ENCODE measurements around the gene NEMF. TPM values are rescaled to one million over a fixed set of nuclear protein-coding genes. Genes with fewer than 3 reads are reported as not detected.
"Not testable (repeated sequence)": the region's sequence is repeated elsewhere in the genome, so short reads cannot be mapped to it uniquely, and the experiment has no call there.

Gene NEMF
- total RNA-seq, 1 donor from 2014 or later: 30.3 TPM

DNA sequence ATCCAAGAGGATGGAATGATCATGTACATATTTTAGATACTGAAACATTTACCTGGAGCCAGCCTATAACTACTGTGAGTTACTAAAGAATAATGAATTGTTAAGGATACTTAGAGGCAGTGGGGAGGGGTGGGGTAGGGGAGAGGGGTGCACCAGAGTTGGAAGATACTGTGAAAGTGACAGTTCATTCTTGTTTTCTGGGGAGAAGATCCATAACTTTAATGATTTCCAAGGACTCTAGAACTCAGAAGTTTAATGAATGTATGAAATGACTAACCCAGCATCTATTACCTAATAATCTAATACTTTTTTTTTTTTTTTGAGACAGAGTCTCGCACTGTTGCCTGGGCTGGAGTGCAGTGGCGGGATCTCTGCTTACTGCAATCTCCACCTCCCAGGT lies 74.2 kb downstream of the NEMF start:
- DNase-seq (ENCODE audit: low read depth) (no peak), FAIRE-seq (no peak)
- Histone ChIP-seq H3K27me3 (ENCODE audit: control insufficient read depth, insufficient read depth, low read length) (no peaks in the 10 kb centered on the region), H3K4me3 (ENCODE audit: low read depth, low read length) (no peak overlapping the region), H3K36me3 (ENCODE audit: control insufficient read depth, insufficient read depth, low read length) (peaks cover 13% of the 10 kb centered on the region)
- no peak for TF ChIP-seq CTCF (IDR thresholded peaks at IDR 0.05; ENCODE audit: insufficient read depth, low read length, severe bottlenecking)

- TF ChIP-seq CTCF (IDR thresholded peaks at IDR 0.05; ENCODE audit: insufficient read depth, low read length, severe bottlenecking): no peak
- peaks cover 3% of the 10 kb centered on the region for H3K36me3 ChIP-seq (ENCODE audit: control insufficient read depth, insufficient read depth, low read length)
- H3K27me3 ChIP-seq (ENCODE audit: control insufficient read depth, insufficient read depth, low read length): no peaks in the 10 kb centered on the region
- H3K4me3 ChIP-seq (ENCODE audit: low read depth, low read length): no peak overlapping the region
- FAIRE-seq (no peak), DNase-seq (ENCODE audit: low read depth) (no peak)
Measured at GRCh38 chr14:49774106-49774505, 78.5 kb downstream of the NEMF start.

- H3K27me3 ChIP-seq (ENCODE audit: control insufficient read depth, insufficient read depth, low read length); H3K4me3 ChIP-seq (ENCODE audit: low read depth, low read length); FAIRE-seq; H3K36me3 ChIP-seq (ENCODE audit: control insufficient read depth, insufficient read depth, low read length); DNase-seq (ENCODE audit: low read depth): not testable (repeated sequence)
Measured at GRCh38 chr14:49771691-49772090, 80.9 kb downstream of the NEMF start.

DNA sequence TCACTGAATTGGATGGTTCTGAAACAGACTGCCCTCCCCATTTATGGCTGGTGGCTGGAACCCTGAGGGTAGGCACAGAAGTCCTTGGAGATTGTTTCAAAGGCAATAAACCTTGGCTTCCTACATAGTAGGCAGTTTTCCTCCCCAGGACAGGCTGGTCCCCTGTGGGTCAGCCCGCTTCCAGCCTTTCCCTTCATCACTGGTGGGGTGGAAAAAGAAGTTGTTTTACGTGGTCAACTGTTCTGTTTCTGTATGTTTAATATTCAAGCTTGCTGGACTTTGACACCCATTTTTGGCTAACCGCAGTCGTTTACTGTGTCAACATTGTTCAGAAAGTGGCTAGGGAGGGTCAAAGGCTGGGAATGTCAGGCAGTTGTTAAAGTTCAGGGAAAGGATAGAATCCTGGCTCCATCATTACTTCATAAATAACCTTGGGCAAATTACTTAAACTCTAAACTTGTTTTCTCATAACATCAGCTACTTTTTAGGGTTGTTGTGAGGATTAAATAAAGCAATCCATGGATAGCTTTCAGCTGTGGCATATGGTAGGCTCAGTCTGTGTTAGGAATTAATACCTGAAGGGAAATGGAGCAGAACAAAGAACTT lies 82.3 kb downstream of the NEMF start:
- Histone ChIP-seq H3K4me3 (ENCODE audit: low read depth, low read length) (no peak overlapping the region), H3K27me3 (ENCODE audit: control insufficient read depth, insufficient read depth, low read length) (no peaks in the 10 kb centered on the region), H3K36me3 (ENCODE audit: control insufficient read depth, insufficient read depth, low read length) (peaks cover 2% of the 10 kb centered on the region)
- DNase-seq (ENCODE audit: low read depth) (peak; percentile 15), FAIRE-seq (no peak)
- TF ChIP-seq CTCF (IDR thresholded peaks at IDR 0.05; ENCODE audit: insufficient read depth, low read length, severe bottlenecking): no peak

DNA sequence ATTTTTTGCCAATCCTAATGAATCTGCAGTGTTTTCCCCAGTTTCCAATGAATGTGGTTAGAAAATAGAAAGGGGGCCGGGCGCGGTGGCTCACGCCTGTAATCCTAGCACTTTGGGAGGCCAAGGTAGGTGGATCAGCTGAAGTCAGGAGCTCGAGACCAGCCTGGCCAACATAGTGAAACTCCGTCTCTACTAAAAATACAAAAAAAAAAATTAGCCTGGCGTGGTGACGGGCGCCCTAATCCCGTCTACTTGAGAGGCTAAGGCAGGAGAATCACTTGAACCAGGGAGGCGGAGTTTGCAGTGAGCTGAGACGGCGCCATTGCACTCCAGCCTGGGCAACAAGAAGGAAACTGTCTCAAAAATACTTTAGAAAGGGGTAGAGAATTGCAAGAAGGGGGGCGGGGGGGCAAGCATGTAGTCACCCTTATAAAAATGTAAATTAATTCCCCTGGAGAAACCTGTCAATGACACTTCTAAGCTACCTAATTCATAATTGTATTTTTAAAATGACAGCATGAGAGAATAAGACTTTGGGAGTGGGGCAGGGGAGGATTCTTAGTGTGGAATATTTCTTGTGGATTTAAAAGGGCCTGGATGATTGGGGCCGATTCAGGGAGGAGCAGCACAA lies 82.9 kb downstream of the NEMF start:
- no peak for FAIRE-seq
- Histone ChIP-seq H3K27me3 (ENCODE audit: control insufficient read depth, insufficient read depth, low read length) (no peaks in the 10 kb centered on the region), H3K36me3 (ENCODE audit: control insufficient read depth, insufficient read depth, low read length) (peaks cover 2% of the 10 kb centered on the region), H3K4me3 (ENCODE audit: low read depth, low read length) (peak overlapping the region; percentile 82)
- no peak for DNase-seq (ENCODE audit: low read depth)
- TF ChIP-seq CTCF (IDR thresholded peaks at IDR 0.05; ENCODE audit: insufficient read depth, low read length, severe bottlenecking): no peak

DNA sequence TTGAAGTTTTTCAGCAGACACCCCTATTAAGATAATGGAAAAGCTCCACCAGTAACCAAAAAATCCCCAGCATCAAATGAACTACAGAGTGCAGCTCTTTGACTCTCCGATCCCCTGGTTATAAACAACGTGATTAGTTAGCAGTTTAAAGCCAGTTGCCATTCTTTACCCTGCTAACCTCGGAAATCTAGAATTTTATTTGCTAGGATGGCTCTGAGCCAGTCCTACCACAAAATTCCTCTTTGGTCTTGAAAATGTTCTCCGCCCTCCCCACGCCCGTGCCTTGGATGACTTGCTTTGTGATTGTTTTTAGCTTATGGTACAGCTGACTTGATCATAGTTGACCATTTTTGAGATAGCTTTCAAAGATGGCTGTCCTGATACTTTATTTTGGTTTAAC lies 83.4 kb downstream of the NEMF start:
- Histone ChIP-seq H3K36me3 (ENCODE audit: control insufficient read depth, insufficient read depth, low read length) (peaks cover 2% of the 10 kb centered on the region), H3K4me3 (ENCODE audit: low read depth, low read length) (peak overlapping the region; percentile 82), H3K27me3 (ENCODE audit: control insufficient read depth, insufficient read depth, low read length) (no peaks in the 10 kb centered on the region)
- TF ChIP-seq CTCF (IDR thresholded peaks at IDR 0.05; ENCODE audit: insufficient read depth, low read length, severe bottlenecking): no peak
- peak; percentile 27 for DNase-seq (ENCODE audit: low read depth)
- FAIRE-seq: no peak

Data from bronchial epithelial cell (primary cell).